Vagina (tissue), 2 donors: Measurements from ENCODE around the gene ADCK2. TPM values are rescaled to one million over a fixed set of nuclear protein-coding genes. Genes with fewer than 3 reads are reported as not detected.

Experiments used
- DNase-seq, 2 donors: peaks; one replicate each; pipeline ENCODE4 v3.0.0-alpha.2; 2017; ENCODE audit errors: extremely low spot score in 2 of 2
- H3K27ac ChIP-seq: fragments of 200-600 bp; sonication (generic); one replicate; pipeline ENCODE4 v1.5.1; 2019
- H3K27me3 ChIP-seq: fragments of 200-600 bp; sonication (generic); one replicate; pipeline ENCODE4 v1.5.1; 2019
- H3K36me3 ChIP-seq, 2 donors: fragments of 200-600 bp; sonication (generic); one replicate each; pipeline ENCODE4 v1.5.1; 2017 to 2019
- H3K4me1 ChIP-seq: fragments of 200-600 bp; sonication (generic); one replicate; pipeline ENCODE4 v1.5.1; 2019
- H3K4me3 ChIP-seq, 2 donors: fragments of 200-600 bp; sonication (generic); 1 replicate in 1 of 2; 2 replicates in 1 of 2; pipeline ENCODE4 v1.5.1; 2016 to 2019
- H3K9me3 ChIP-seq: fragments of 200-600 bp; sonication (generic); one replicate; pipeline ENCODE4 v1.5.1; 2019
- CTCF ChIP-seq, 3 experiments: fragments of 450-650 bp in 2 of 3; fragments of 200-600 bp in 1 of 3; sonication (generic) in 1 of 3; IDR thresholded peaks; one replicate each; pipeline ENCODE4 v1.5.1; 2017 to 2019; ENCODE audit warnings: antibody characterized with exemption in 3 of 3, mild to moderate bottlenecking in 2 of 3, moderate library complexity in 2 of 3
- POLR2A ChIP-seq, 2 donors: fragments of 450-650 bp; IDR thresholded peaks; one replicate each; pipeline ENCODE4 v1.6.1; 2017; ENCODE audit warnings: antibody characterized with exemption in 2 of 2, mild to moderate bottlenecking in 2 of 2, moderate library complexity in 2 of 2
- POLR2AphosphoS5 ChIP-seq, 2 donors: sonication (generic); formaldehyde crosslinking; IDR thresholded peaks; one replicate each; pipeline ENCODE4 v1.9.0; 2017; ENCODE audit warnings: antibody characterized with exemption in 2 of 2, mild to moderate bottlenecking in 2 of 2, low read depth in 1 of 2; ENCODE audit not compliant: insufficient read depth in 1 of 2
- intact Hi-C: fragments of 100-400 bp; cut with DNase I; formaldehyde crosslinking; loops from one replicate; pipeline ENCODE4 v1.15.1; 2023
- total RNA-seq: library from RNA; depleted of rRNA; stranded (reverse); fragments of >200 nt; gene quantifications from one replicate; pipeline ENCODE4 v1.2.3, GENCODE V29; 2016

ADCK2 gene
- total RNA-seq, 1 donor from 2014 or later: 21.1 TPM

DNA sequence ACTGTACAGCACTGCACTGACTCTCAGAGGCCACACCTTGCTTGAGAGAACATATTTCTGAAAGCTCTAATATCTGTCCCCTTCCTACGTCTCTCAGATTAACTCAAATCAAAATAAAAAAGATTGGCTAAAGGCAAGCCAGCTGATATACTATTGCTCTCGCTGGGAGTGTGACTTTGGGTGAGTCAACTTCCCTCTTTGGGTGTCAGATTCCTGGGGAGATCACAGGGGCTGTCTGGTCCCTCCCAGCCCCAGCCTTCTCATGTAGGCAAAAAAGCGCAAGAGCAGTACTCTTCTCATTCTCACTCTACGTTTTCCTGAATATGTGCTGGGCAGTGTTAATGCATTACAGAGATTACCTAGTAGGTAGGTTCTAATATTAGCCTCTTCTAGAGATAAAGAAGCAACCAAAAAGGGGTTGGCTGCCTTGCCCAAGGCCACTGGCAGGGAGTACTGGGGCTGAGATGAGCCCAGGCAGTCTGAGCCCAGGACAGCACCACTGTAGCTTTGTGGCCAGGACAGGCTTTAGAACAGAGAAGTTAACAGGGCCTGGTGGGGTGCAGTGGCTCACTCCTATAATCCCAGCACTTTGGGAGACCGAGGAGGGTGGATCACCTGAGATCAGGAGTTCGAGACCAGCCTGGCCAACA, 23.1 kb upstream of the ADCK2 start:
- DNase-seq: no peak
- intact Hi-C loops: loop anchor here (5.0 kb wide), 1 partner anchor 132 kb away; no protein-coding TSS in a partner anchor
- H3K27me3 ChIP-seq: no peaks in the 10 kb centered on the region
- no peaks in the 10 kb centered on the region for H3K4me1 ChIP-seq
- no peaks in the 10 kb centered on the region for H3K9me3 ChIP-seq
- H3K4me3 ChIP-seq: no peak overlapping the region
- no peak overlapping the region for H3K27ac ChIP-seq
- TF ChIP-seq POLR2AphosphoS5 (IDR thresholded peaks at IDR 0.05; ENCODE audit: insufficient read depth in 1 of 2, low read depth in 1 of 2) (no peak), CTCF (IDR thresholded peaks at IDR 0.05) (no peak), POLR2A (IDR thresholded peaks at IDR 0.05) (no peak)
- H3K36me3 ChIP-seq: no peaks in the 10 kb centered on the region

- H3K9me3 ChIP-seq: no peaks in the 10 kb centered on the region
- H3K27ac ChIP-seq: no peak overlapping the region
- no peak overlapping the region for H3K4me3 ChIP-seq
- intact Hi-C loops: loop anchor here (5.0 kb wide), 1 partner anchor 133 kb away; no protein-coding TSS in a partner anchor
- no peak for TF ChIP-seq POLR2AphosphoS5 (IDR thresholded peaks at IDR 0.05; ENCODE audit: insufficient read depth in 1 of 2, low read depth in 1 of 2)
- TF ChIP-seq POLR2A (IDR thresholded peaks at IDR 0.05): no peak
- TF ChIP-seq CTCF (IDR thresholded peaks at IDR 0.05): no peak
- DNase-seq: no peak
- no peaks in the 10 kb centered on the region for H3K36me3 ChIP-seq
- H3K4me1 ChIP-seq: no peaks in the 10 kb centered on the region
- H3K27me3 ChIP-seq: no peaks in the 10 kb centered on the region
Observed at GRCh38 chr7:140650367-140650766, 22.4 kb upstream of the ADCK2 start.

GRCh38 chr7:140653319-140654108, 19.2 kb upstream of the ADCK2 start:
- Histone ChIP-seq H3K4me1 (peaks cover 18% of the 10 kb centered on the region), H3K27me3 (no peaks in the 10 kb centered on the region), H3K27ac (no peak overlapping the region), H3K36me3 (no peaks in the 10 kb centered on the region), H3K9me3 (no peaks in the 10 kb centered on the region), H3K4me3 (no peak overlapping the region)
- TF ChIP-seq POLR2A (IDR thresholded peaks at IDR 0.05): no peak
- TF ChIP-seq CTCF (IDR thresholded peaks at IDR 0.05): peak; percentile 62 to 84 (median 79)
- peak in 1 of 2 donors; percentile 56 for TF ChIP-seq POLR2AphosphoS5 (IDR thresholded peaks at IDR 0.05; ENCODE audit: insufficient read depth in 1 of 2, low read depth in 1 of 2)
- intact Hi-C loops: loop anchor here (5.0 kb wide), 1 partner anchor 136 kb away; no protein-coding TSS in a partner anchor
- no peak for DNase-seq

DNA sequence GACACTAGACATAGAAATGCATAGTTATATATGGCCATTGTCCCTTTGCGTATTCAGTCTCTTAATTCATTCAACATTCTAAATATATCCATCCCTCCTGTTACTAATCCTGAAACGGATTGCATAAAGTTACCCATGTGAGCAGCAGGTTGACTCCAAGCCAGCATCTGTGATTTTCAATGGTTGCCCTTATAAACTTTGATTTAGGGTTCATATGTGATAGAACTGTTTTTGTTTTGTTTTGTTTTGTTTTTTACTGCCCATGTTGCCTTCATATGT, 18.7 kb upstream of the ADCK2 start:
- Histone ChIP-seq H3K4me1 (peaks cover 18% of the 10 kb centered on the region), H3K4me3 (no peak overlapping the region), H3K36me3 (no peaks in the 10 kb centered on the region), H3K27me3 (no peaks in the 10 kb centered on the region), H3K27ac (no peak overlapping the region), H3K9me3 (no peaks in the 10 kb centered on the region)
- intact Hi-C loops: loop anchor here (5.0 kb wide), 1 partner anchor 137 kb away; no protein-coding TSS in a partner anchor
- no peak for TF ChIP-seq POLR2A (IDR thresholded peaks at IDR 0.05)
- DNase-seq: no peak

GRCh38 chr7:140654661-140655060, 18.1 kb upstream of the ADCK2 start:
- Histone ChIP-seq H3K9me3 (no peaks in the 10 kb centered on the region), H3K36me3 (no peaks in the 10 kb centered on the region), H3K4me3 (no peak overlapping the region), H3K27ac (no peak overlapping the region), H3K27me3 (no peaks in the 10 kb centered on the region), H3K4me1 (peaks cover 18% of the 10 kb centered on the region)
- TF ChIP-seq CTCF (IDR thresholded peaks at IDR 0.05) (no peak), POLR2A (IDR thresholded peaks at IDR 0.05) (no peak), POLR2AphosphoS5 (IDR thresholded peaks at IDR 0.05; ENCODE audit: insufficient read depth in 1 of 2, low read depth in 1 of 2) (no peak)
- intact Hi-C loops: loop anchor here (5.0 kb wide), 1 partner anchor 137 kb away; no protein-coding TSS in a partner anchor
- DNase-seq: no peak
